Ishikawa (cell line): ENCODE measurements around the gene ARHGAP29.

Experiments
- CEBPB ChIP-seq: IDR thresholded peaks from 2 replicates; pipeline ENCODE4 v1.6.1; 2012
- CREB1 ChIP-seq: IDR thresholded peaks from 2 replicates; pipeline ENCODE4 v1.6.1; 2012; ENCODE audit warnings: low read depth
- EGR1 ChIP-seq: IDR thresholded peaks from 2 replicates; pipeline ENCODE4 v1.6.1; 2012
- EP300 ChIP-seq: IDR thresholded peaks from 2 replicates; pipeline ENCODE4 v1.6.1; 2012; ENCODE audit warnings: borderline replicate concordance
- FOXM1 ChIP-seq: IDR thresholded peaks from 2 replicates; pipeline ENCODE4 v1.6.1; 2012; ENCODE audit warnings: low read depth, borderline replicate concordance
- NFIC ChIP-seq: IDR thresholded peaks from 2 replicates; pipeline ENCODE4 v1.6.1; 2012
- RAD21 ChIP-seq: IDR thresholded peaks from 2 replicates; pipeline ENCODE4 v1.6.1; 2012; ENCODE audit warnings: low read depth
- TAF1 ChIP-seq: IDR thresholded peaks from 2 replicates; pipeline ENCODE4 v1.6.1; 2012; ENCODE audit warnings: low read depth, mild to moderate bottlenecking
- TCF12 ChIP-seq: IDR thresholded peaks from 2 replicates; pipeline ENCODE4 v1.6.1; 2012; ENCODE audit warnings: low read depth
- TEAD4 ChIP-seq: IDR thresholded peaks from 2 replicates; pipeline ENCODE4 v1.6.1; 2012
- YY1 ChIP-seq: IDR thresholded peaks from 2 replicates; pipeline ENCODE4 v1.6.1; 2012; ENCODE audit warnings: low read depth
- ZBTB7A ChIP-seq: IDR thresholded peaks from 2 replicates; pipeline ENCODE4 v1.6.1; 2012; ENCODE audit warnings: low read depth
- TF ChIP-seq, protein P1 (sequence below): IDR thresholded peaks from 2 replicates; pipeline ENCODE4 v1.6.1; 2012
- TF ChIP-seq, protein P2 (sequence below): IDR thresholded peaks from 2 replicates; pipeline ENCODE4 v1.6.1; 2012
- TF ChIP-seq, protein P3 (sequence below): IDR thresholded peaks from 2 replicates; pipeline ENCODE4 v1.6.1; 2012; ENCODE audit warnings: low read depth, mild to moderate bottlenecking

The ARHGAP29 gene

DNA sequence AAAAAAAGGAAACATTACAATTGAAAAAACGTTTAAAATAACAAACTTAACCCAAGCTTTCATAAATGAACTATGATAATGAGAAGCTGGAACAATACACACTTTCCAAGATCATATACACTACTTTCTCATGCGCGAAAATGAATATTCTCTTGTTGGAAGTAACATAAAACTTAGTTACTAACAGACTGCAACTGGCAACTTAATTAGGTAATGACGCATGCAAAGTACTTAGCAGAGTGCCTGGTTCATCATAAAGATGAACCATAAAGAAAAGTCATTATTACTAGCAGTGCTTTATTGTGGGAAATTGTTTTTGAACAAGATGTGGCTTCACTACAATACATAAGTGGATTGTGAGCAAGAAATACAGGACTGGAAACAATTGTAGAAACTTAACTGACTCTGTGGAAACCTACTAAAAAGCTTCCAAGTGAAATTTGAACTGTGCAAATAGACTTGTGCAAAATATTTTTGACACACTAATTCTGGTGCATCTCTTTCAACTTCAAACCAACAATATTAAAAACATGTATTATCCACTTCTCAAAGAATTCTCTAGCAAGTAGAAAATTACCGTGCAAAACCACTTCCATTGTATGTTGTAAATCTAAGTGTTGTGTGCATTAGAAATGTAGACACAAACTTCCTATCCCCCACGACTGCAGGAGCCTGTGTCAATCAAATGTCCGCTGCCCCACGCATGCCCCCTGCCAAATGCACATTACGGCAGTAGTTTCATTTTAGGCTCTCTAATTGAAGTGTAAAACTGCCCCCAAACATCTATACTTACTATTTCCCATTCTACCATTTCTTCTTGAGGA lies 2.0 kb downstream of the ARHGAP29 start:
- TF ChIP-seq, protein P1, sequence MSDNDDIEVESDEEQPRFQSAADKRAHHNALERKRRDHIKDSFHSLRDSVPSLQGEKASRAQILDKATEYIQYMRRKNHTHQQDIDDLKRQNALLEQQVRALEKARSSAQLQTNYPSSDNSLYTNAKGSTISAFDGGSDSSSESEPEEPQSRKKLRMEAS, result 0 out of 2 replicates have a peak, but pooled peaks have one; percentile 2
- TF ChIP-seq ZBTB7A (no peak), RAD21 (no peak), EGR1 (no peak)
- TF ChIP-seq, protein P2, sequence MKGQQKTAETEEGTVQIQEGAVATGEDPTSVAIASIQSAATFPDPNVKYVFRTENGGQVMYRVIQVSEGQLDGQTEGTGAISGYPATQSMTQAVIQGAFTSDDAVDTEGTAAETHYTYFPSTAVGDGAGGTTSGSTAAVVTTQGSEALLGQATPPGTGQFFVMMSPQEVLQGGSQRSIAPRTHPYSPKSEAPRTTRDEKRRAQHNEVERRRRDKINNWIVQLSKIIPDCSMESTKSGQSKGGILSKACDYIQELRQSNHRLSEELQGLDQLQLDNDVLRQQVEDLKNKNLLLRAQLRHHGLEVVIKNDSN, result no peak

DNA sequence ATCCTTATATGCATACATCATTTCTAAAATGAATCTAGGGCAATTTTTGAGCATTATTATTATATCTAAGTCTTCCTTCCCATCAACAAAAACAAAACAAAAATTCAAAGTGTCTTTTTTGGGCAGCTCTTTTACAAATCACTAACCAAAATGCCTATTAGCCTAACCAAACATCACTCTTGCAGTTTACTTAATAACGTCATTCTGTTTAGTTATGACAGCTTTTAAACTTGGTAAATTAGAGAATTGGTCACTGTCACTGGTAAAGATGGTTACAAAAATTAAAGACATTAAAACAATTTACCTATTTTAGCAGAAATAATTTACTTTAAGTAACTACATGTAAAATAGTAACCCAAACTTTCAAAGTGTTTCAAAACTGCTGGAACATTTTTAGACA lies 2.8 kb downstream of the ARHGAP29 start:
- no peak for TF ChIP-seq YY1
- no peak for TF ChIP-seq TCF12
- no peak for TF ChIP-seq FOXM1
- no peak for TF ChIP-seq EGR1
- TF ChIP-seq, protein P1, result no peak
- TF ChIP-seq TAF1, result no peak
- TF ChIP-seq ZBTB7A, result no peak
- TF ChIP-seq, protein P2, result no peak
- TF ChIP-seq CEBPB, result no peak
- TF ChIP-seq EP300, result no peak
- TF ChIP-seq NFIC, result no peak
- TF ChIP-seq, protein P3, sequence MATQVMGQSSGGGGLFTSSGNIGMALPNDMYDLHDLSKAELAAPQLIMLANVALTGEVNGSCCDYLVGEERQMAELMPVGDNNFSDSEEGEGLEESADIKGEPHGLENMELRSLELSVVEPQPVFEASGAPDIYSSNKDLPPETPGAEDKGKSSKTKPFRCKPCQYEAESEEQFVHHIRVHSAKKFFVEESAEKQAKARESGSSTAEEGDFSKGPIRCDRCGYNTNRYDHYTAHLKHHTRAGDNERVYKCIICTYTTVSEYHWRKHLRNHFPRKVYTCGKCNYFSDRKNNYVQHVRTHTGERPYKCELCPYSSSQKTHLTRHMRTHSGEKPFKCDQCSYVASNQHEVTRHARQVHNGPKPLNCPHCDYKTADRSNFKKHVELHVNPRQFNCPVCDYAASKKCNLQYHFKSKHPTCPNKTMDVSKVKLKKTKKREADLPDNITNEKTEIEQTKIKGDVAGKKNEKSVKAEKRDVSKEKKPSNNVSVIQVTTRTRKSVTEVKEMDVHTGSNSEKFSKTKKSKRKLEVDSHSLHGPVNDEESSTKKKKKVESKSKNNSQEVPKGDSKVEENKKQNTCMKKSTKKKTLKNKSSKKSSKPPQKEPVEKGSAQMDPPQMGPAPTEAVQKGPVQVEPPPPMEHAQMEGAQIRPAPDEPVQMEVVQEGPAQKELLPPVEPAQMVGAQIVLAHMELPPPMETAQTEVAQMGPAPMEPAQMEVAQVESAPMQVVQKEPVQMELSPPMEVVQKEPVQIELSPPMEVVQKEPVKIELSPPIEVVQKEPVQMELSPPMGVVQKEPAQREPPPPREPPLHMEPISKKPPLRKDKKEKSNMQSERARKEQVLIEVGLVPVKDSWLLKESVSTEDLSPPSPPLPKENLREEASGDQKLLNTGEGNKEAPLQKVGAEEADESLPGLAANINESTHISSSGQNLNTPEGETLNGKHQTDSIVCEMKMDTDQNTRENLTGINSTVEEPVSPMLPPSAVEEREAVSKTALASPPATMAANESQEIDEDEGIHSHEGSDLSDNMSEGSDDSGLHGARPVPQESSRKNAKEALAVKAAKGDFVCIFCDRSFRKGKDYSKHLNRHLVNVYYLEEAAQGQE, result no peak
- TF ChIP-seq RAD21, result no peak
- TF ChIP-seq TEAD4, result no peak
- no peak for TF ChIP-seq CREB1

DNA sequence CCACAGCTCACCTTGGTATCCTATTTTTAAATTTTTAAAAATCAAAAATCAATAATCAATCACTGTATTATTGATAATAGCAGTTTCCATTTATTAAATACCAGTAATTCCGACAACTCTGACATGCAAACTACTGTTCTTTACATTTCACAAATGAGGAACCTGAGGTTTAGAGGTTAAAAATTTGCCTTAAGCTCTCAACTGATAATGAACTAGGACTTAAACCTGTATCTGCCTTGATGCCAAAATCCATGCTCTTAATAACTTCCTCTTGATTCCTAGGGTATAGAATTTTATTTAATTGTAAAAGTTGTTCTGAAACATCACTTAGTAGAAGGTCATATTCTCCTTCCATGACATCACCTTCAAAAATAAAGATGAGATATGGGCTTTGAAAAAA lies 5.6 kb downstream of the ARHGAP29 start:
- TF ChIP-seq, protein P2, result no peak
- TF ChIP-seq, protein P3, result no peak
- TF ChIP-seq TAF1 (no peak), CEBPB (no peak), ZBTB7A (no peak), FOXM1 (no peak), EGR1 (no peak), EP300 (no peak)

DNA sequence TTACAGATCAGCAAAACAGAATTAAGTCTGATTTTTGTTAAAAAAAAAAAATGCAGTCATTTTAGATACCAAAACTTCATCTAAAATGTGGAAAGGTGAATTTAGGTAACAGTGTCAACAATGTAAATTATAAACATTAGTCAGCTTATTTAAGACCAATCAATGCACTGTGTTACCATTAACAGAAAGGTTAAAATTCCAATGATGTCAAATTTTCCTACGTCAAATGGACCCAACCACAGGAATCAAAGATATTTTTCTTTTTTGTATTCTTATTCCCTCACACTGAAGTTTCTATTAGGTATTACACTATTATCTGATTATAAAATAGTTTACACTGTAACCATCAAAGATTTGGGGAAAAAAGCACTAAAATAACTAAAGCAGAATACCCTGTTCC lies 6.5 kb downstream of the ARHGAP29 start:
- TF ChIP-seq TCF12 (no peak), CEBPB (no peak), FOXM1 (no peak), NFIC (no peak), TEAD4 (no peak), RAD21 (no peak), CREB1 (no peak), TAF1 (no peak), ZBTB7A (no peak), EP300 (no peak), EGR1 (no peak)
- TF ChIP-seq, protein P2, result no peak
- TF ChIP-seq, protein P3, result no peak
- TF ChIP-seq, protein P1, result no peak
